Suppressor macrophage treated with lipopolysaccharide for 4 hours (primary cell): ENCODE results near the gene GNA14.
"Not testable (repeated sequence)": the region's sequence is repeated elsewhere in the genome, so short reads cannot be mapped to it uniquely, and the experiment has no call there.

Experiments used
- DNase-seq: peaks from one replicate; pipeline ENCODE4 v3.0.0-alpha.2; 2020

Gene GNA14

GRCh38 chr9:77531400-77531799, 116.7 kb downstream of the GNA14 start:
- DNase-seq = no peak

- no peak for DNase-seq
These were observed 124.2 kb downstream of the GNA14 start for GRCh38 chr9:77523891-77524290.

- DNase-seq = no peak
These were observed 127.0 kb downstream of the GNA14 start for GRCh38 chr9:77521091-77521490.

- no peak for DNase-seq
These were observed 129.4 kb downstream of the GNA14 start for GRCh38 chr9:77518688-77519087.

GRCh38 chr9:77516781-77517180, 131.3 kb downstream of the GNA14 start:
- DNase-seq = no peak

- DNase-seq = no peak
These were observed 133.0 kb downstream of the GNA14 start for GRCh38 chr9:77514886-77515711.

GRCh38 chr9:77513457-77513856, 134.7 kb downstream of the GNA14 start:
- DNase-seq = no peak

GRCh38 chr9:77512876-77513275, 135.2 kb downstream of the GNA14 start:
- no peak for DNase-seq

GRCh38 chr9:77511525-77511924, 136.6 kb downstream of the GNA14 start:
- DNase-seq = no peak

GRCh38 chr9:77510666-77511065, 137.5 kb downstream of the GNA14 start:
- DNase-seq = no peak

- no peak for DNase-seq
These were observed 139.7 kb downstream of the GNA14 start for GRCh38 chr9:77508396-77508795.

GRCh38 chr9:77507212-77507961, 140.7 kb downstream of the GNA14 start:
- DNase-seq = no peak

- DNase-seq = no peak
These were observed 142.9 kb downstream of the GNA14 start for GRCh38 chr9:77505232-77505631.

- DNase-seq = peak; percentile 40
These were observed 145.6 kb downstream of the GNA14 start for GRCh38 chr9:77502568-77502967.

- no peak for DNase-seq
These were observed 149.2 kb downstream of the GNA14 start for GRCh38 chr9:77498891-77499290.

- no peak for DNase-seq
These were observed 150.6 kb downstream of the GNA14 start for GRCh38 chr9:77497322-77498198.

GRCh38 chr9:77495834-77496671, 152.1 kb downstream of the GNA14 start:
- no peak for DNase-seq

- DNase-seq = not testable (repeated sequence)
These were observed 157.8 kb downstream of the GNA14 start for GRCh38 chr9:77490279-77490678.

GRCh38 chr9:77489405-77490163, 158.5 kb downstream of the GNA14 start:
- not testable (repeated sequence) for DNase-seq

- peak; percentile 12 for DNase-seq
These were observed 159.5 kb downstream of the GNA14 start for GRCh38 chr9:77488439-77489126.

- no peak for DNase-seq
These were observed 161.2 kb downstream of the GNA14 start for GRCh38 chr9:77486968-77487367.
